ENCODE data around the gene CCDC124.
"Not testable (repeated sequence)": the region's sequence is repeated elsewhere in the genome, so short reads cannot be mapped to it uniquely, and the experiment has no call there.

The CCDC124 gene

GRCh38 chr19:17985037-17985818 lies 52.4 kb downstream of the CCDC124 start:
- no peak for DNase-seq (ENCODE audit: low read depth in 2 of 2)

GRCh38 chr19:17986569-17986968 lies 53.8 kb downstream of the CCDC124 start:
- not testable (repeated sequence) for DNase-seq (ENCODE audit: low read depth in 2 of 2)

- DNase-seq (ENCODE audit: low read depth in 2 of 2) = no peak
Observed at GRCh38 chr19:17988161-17988560, 55.3 kb downstream of the CCDC124 start.

GRCh38 chr19:17989425-17990094 lies 56.7 kb downstream of the CCDC124 start:
- DNase-seq (ENCODE audit: low read depth in 2 of 2) = no peak

- no peak for DNase-seq (ENCODE audit: low read depth in 2 of 2)
Observed at GRCh38 chr19:17993076-17993813, 60.4 kb downstream of the CCDC124 start.

Measured in stimulated activated CD4-positive, alpha-beta T cell treated with anti-CD3 and anti-CD28 coated beads, Interleukin-15, amount 100 ng/mL, for 48 hours (primary cell).